Measurements from ENCODE around the gene STARD13.

STARD13 gene

DNA sequence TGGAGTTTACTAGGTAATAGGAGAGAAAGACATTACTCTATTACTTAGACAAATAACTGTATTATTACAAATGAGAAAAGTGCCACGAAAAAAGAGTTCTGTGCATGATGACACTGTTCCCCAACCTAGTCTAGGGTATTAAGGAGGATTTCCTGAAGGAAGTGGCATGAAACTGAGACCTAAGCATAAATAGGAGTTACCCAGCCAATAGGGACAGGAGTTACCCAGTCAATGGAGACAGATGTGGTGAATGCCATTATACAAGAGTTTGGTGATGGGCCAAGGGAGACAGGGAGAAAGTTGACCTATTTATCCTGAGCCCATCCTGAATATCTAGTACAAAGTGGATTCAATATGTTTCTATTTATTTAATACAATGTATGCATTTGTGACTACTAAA lies 203.9 kb downstream of the STARD13 start:
- DNase-seq (ENCODE audit: low read depth), result no peak

DNA sequence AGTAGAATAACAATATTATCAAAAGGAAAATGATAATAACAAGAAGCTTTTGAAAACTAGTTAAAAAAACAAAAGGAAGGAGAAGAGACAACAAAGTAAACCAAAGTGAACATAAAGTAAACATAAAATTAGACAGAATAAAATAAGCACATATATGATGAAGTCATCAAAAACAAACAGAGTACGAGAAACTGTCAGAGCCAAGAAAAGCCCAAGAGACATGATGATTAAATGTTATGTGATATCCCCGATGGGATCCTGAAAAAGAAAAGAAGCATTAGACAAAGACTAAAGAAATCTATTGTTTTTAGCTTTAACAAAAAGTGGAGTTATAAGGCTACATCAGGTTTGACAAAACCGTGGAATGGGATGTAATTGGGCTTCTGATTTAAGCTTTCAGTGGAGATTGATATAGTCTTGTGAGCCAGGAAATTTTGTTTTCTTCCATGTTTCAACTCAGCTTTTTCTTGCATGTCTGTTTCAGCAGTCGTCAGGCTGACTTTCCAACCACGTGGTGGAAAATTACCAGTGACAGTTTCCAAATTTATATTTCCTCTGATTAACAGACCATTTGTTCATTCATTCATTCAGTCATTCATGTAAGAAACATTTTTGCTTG lies 204.5 kb downstream of the STARD13 start:
- DNase-seq (ENCODE audit: low read depth), result no peak

DNA sequence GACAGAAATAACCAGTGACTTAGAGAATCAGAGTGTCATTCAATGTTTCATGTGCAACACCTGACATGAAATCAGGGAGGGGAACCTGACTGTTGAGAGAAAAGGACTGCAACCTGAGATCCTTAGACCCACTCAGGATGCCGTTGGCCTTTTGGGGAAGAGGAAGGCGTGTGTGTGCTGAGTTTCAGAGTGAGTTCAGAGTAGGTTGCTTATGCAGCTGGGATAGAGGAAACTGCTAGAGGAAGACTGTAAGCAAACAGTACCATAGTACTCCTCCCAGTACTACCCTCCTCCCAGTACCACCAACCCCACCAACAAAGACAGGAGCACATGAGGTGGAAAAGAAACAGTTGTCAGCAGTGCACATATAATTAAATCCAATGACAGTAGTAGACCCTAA lies 205.6 kb downstream of the STARD13 start:
- DNase-seq (ENCODE audit: low read depth), result no peak

DNA sequence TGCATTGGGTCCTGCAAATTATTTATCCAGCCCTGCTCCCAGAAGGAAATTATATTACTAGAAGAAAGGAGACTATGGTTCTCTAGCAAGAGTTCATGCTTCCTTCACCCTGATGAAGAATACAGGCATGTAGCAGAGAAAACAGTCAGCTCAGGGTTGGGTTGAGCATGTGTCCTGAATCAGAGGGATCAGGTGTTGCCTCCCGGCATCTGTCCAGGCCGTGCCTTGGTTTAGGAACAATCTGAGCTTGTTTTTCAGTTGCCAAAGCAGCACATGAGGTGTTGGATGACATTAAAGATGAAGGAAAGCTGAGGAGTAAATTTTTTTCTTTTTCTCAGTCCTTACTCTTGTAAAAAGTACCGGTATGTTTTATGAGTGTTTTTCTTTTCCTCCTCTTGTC lies 207.3 kb downstream of the STARD13 start:
- no peak for DNase-seq (ENCODE audit: low read depth)

DNA sequence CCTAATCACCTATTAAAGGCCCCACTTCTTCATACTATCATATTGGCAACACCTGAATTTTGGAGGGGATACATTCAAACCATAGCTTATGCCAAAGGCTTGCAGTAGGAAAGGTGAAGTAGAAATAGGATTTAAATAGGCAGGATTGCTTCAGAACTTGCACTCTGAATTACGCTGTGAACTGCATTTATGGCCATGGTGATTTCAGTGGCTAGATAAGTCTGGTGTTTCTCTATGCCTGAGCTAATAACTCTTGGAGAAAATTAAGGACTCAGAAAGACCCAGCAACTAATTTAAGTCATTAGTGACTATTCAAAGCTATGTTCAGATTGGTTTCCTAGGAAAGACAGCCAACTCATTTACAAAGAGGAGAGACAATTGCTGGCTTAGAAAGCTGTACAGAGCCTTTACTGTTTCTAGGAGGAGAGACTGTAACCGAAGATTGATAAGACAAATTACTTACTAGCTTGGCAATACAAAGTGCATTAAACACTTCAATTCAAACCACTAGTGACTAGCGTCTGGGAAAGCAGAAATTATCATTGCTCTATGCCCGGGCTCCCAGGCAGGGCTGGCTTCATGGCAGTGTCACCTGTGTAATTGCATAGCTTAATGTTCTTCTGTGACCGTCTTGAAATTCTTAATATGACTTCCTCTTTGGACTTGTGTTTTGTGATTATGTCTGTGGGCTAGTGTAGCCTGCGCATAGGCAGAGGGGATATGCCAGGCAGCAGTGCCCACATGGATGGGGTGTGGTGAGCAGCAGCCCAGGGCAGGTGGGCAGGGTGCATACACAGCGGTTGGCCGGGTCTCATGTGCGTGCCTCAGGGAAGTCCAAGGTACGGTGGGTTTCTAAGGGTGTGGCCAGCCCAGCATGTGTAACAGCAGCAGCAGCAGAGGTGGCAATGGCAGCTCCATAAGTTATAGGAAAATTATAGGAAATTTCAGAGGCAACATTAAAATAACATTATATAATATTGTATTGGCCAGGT lies 209.3 kb downstream of the STARD13 start:
- no peak for DNase-seq (ENCODE audit: low read depth)

DNA sequence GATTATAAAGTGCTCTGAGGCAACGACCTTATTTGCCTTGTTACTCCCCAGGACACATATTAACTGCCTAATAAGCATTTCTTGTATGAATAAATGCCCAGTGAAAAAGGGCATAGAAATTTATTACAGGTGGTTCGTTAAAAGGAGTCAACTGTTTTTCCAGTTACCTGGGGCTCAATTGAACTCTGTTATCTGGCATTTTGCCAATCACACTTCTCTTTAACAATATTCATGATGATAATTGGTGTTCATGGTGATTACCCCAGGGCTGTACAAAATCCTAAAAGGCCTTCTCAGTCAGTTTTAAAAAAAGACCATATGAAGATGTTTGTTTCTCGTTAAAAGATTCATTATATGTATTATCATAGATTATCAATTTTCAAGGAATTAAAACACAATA lies 212.2 kb downstream of the STARD13 start:
- DNase-seq (ENCODE audit: low read depth), result no peak

DNA sequence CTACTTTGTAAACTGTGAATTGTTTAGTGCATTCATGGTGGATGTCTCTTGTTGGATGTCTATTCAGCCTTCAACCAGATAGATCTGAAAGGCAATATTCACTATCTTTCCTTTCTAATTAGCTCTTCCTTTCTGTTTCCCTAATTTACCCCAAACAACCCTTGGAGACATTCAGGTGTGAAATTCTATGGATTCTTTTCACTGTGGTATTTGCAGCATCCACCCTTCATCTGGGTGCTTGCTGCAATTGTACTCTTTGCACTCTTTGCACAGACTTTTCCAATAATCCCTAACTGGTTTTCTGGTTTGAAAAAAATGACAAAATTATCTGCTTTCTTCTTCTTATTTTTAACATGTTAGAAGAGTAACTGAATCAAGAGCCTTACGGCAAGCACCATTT lies 212.8 kb downstream of the STARD13 start:
- no peak for DNase-seq (ENCODE audit: low read depth)

DNA sequence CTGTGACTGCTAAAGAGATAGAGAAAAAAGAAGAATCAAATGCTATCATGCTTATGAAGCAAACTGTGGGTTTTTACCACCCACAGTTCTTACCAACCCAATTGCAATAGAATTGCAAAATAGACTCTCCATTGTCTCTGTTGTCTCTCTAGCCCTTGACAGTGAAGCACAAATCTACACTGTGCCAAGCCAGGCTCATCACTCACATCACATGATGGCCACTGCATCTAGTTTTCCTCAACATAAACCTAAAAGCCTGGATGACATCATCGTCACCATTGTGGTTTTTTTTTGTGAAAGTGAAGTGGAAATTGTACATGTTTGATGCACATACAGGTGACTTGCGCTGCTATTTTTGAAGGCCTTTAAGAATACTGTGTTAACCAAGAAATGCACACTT lies 213.3 kb downstream of the STARD13 start:
- DNase-seq (ENCODE audit: low read depth), result no peak

DNA sequence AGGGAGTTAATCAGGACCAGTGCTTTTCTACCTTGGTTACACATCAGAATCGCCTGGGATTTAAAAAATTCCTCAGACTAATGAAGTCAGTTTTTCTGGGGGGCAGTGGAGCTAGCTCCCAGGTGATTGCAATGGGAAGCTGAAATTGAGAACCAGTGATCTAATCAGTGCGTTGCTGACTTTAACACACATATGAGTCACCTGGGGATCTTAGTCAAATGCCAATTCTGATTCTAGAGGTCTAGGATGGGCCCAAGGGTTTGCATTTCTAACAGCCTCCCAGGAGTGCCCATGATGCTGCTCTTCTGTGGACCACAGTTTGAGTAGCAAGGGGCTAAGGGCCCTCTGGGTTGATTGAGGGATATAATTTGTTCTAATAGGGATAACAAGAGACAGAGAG lies 214.8 kb downstream of the STARD13 start:
- no peak for DNase-seq (ENCODE audit: low read depth)

DNA sequence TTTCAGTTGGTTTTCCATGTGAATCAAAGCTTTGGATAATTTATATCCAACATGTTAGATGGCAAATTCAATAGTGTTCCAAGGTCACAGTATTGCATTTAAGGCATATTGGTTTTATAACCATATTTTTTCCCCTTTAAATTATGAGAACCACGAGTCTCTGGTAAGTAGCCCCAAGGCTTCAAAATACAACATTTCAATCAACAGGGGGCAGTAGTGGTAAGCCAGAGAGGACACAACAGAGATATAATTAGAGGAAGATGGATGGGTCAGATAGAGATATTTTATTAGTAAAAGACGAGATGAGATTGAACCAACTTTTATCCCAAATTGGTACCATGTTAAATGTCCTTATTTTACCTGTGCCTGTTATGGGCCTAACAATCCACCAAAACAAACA lies 216.2 kb downstream of the STARD13 start:
- no peak for DNase-seq (ENCODE audit: low read depth)

DNA sequence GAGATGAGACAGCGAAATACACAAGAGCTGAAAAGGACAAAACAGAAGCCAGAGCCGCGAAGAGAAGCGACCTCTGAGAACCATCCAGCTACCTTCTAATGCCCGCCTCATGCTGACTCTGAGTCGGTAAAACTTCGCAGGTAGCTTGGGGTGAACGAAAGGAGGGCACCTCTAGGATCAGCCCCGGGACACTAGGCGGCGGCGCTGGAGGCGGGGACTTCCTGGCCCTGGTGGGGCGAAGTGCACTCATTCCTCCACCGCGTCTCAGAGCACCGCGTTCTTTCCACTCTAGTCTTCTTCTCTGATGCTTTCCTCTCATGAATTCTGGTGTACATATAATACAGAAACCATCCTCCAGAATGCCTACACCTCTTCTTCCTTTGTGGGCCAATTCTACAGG lies 219.2 kb downstream of the STARD13 start:
- no peak for DNase-seq (ENCODE audit: low read depth)

DNA sequence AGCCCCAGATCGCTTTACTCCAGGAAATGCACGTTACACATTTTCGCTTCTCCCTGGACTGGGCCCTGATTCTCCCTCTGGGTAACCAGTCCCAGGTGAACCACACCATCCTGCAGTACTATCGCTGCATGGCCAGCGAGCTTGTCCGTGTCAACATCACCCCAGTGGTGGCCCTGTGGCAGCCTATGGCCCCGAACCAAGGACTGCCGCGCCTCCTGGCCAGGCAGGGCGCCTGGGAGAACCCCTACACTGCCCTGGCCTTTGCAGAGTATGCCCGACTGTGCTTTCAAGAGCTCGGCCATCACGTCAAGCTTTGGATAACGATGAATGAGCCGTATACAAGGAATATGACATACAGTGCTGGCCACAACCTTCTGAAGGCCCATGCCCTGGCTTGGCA lies 224.7 kb downstream of the STARD13 start:
- no peak for DNase-seq (ENCODE audit: low read depth)

DNA sequence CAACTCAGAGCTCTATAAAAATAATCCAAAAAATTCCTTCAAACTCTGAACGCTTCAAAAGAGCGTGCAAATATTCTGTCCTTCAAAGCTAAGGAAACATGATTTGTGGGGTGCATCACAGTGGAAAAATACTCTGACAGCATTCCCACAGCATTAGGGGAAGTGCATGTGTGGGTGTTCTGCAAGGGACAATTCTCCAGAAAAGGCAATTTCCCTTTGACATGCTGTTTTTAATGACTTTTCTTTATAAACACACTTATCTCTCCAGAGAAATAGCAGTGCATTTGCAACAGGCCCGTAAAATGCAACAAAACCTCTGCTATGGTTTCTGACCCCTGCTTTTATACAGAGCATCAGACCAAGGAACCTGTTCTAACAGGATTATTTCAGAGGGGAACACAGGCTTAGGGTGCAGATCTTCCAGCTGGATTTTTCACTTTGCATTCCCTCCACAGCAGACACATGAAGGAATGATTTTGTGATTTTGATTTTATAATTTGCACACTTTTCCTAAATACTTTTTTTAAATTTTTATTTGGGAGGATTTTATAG lies 226.7 kb downstream of the STARD13 start:
- DNase-seq (ENCODE audit: low read depth), result no peak

DNA sequence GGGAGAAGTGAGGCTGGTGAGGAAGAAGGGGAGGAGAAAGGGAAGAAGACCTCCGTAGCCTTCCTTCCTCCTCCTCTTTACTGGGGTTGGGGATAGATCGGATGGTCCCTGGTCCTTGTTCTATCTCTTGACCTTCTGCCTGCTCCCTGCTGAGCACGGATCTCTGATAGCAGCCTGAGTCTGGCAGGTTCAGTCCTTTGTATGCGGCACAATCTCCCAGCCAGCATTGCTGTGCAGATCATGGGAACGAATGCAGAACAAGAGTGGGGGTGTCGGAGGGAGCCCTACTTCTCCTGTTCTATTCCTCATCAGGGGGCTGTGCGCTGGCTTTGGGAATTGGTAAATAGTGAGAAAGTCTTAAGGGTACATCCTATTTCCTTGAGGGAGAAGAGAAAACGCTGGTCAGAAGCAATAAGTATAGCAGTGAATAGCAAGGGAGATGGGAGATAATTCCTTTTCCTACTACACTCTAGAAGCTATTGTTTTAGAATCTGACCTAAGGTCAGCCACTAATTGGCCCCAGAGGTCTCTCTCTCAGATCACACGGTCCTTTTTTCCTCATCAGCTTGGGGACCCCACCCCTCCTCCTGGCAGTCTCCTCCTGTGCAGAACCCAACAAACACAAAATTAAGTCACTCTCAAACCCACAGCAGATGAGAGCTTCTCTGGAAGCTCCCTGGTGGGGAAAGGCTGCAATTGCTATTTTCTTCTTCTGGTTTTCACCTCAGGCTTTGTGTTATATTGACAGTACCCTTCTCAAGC lies 228.4 kb downstream of the STARD13 start:
- no peak for DNase-seq (ENCODE audit: low read depth)

DNA sequence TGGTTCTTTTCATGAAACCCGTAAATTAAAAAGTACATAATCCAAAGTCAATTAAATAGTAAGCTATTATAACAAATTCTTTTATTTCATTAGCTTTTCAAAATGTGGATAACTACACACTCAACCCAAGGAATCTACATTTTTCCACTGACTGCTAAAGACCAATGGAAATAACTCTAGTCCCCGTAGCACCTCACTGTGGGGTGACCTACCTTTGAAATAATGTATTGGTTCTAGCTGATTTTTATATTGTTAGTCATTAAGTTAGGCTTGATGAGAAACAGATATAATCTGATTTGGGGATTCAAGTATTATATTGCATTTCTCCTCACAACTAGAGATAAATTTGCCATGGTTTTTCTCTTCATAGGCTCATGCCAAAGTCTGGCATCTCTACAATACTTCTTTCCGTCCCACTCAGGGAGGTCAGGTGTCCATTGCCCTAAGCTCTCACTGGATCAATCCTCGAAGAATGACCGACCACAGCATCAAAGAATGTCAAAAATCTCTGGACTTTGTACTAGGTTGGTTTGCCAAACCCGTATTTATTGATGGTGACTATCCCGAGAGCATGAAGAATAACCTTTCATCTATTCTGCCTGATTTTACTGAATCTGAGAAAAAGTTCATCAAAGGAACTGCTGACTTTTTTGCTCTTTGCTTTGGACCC lies 232.0 kb downstream of the STARD13 start:
- no peak for DNase-seq (ENCODE audit: low read depth)
